ENCODE data around the gene KCNMA1. TPM values are rescaled to one million over a fixed set of nuclear protein-coding genes. Genes with fewer than 3 reads are reported as not detected.

The KCNMA1 gene
- total and polyA plus RNA-seq, 9 of the 15 experiments (the other 6 are each of a cell fraction or from before 2014, with no cell fraction given) = 0.01 to 0.95 (median 0.15) TPM; not detected in 4

- TF ChIP-seq ZNF239 (CRISPR knock-in tag; IDR thresholded peaks at IDR 0.05) (no peak), ZNF408 (CRISPR knock-in tag; IDR thresholded peaks at IDR 0.05; ENCODE audit: low read depth) (no peak), SMARCC2 (IDR thresholded peaks at IDR 0.05; ENCODE audit: low read depth) (no peak), CCAR2 (IDR thresholded peaks at IDR 0.05; ENCODE audit: low read depth, low read length) (no peak), MAZ (CRISPR knock-in tag; conservative IDR thresholded peaks at IDR 0.05 in 1 of 2, IDR thresholded peaks at IDR 0.05 in 1 of 2) (peak; percentile 18 to 47; a peak in 1 of 4 replicates), BRD4 (IDR thresholded peaks at IDR 0.05) (no peak), ZBTB40 (IDR thresholded peaks at IDR 0.05) (no peak), ZBTB40 (CRISPR knock-in tag; IDR thresholded peaks at IDR 0.05) (no peak), FOXJ2 (tag; IDR thresholded peaks at IDR 0.05) (no peak)
- TF ChIP-seq, protein P1, sequence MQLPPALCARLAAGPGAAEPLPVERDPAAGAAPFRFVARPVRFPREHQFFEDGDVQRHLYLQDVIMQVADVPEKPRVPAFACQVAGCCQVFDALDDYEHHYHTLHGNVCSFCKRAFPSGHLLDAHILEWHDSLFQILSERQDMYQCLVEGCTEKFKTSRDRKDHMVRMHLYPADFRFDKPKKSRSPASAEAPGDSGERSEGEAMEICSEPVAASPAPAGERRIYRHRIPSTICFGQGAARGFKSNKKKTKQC (CRISPR knock-in tag; IDR thresholded peaks at IDR 0.05) = peak; percentile 72; the same call in 1 of the 2 replicates
- TF ChIP-seq, protein P2, sequence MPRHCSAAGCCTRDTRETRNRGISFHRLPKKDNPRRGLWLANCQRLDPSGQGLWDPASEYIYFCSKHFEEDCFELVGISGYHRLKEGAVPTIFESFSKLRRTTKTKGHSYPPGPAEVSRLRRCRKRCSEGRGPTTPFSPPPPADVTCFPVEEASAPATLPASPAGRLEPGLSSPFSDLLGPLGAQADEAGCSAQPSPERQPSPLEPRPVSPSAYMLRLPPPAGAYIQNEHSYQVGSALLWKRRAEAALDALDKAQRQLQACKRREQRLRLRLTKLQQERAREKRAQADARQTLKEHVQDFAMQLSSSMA (CRISPR knock-in tag; IDR thresholded peaks at IDR 0.05) = no peak
Measured at GRCh38 chr10:77582710-77583115, 54.9 kb downstream of the KCNMA1 start (continued).
